Activated naive CD8-positive, alpha-beta T cell treated with anti-CD3 and anti-CD28 coated beads, Interleukin-2, amount 50 U/mL, for 24 hours (primary cell): ENCODE results near the gene SMARCA4.

ENCODE experiments used
- ATAC-seq: fragments of 150-1000 bp; cut with Tn5 transposase; one replicate; pipeline ENCODE4 v1.10.0; 2021
- DNase-seq: peaks from one replicate; pipeline ENCODE4 v3.0.0; 2021
- H3K27ac Mint-ChIP-seq: one replicate; pipeline ENCODE4 v1.8.0; 2021; ENCODE audit warnings: mild to moderate bottlenecking, mixed read lengths
- H3K27me3 Mint-ChIP-seq: one replicate; pipeline ENCODE4 v1.8.0; 2021; ENCODE audit warnings: mixed read lengths
- H3K36me3 Mint-ChIP-seq: one replicate; pipeline ENCODE4 v1.8.0; 2021; ENCODE audit warnings: low read depth, mixed read lengths
- H3K4me1 Mint-ChIP-seq: one replicate; pipeline ENCODE4 v1.8.0; 2021; ENCODE audit warnings: mixed read lengths
- H3K4me3 Mint-ChIP-seq: one replicate; pipeline ENCODE4 v1.8.0; 2021; ENCODE audit warnings: mild to moderate bottlenecking, moderate library complexity, mixed read lengths
- H3K9me3 Mint-ChIP-seq: one replicate; pipeline ENCODE4 v1.8.0; 2021; ENCODE audit warnings: mixed read lengths

The SMARCA4 gene

GRCh38 chr19:11108746-11109145 lies 147.9 kb downstream of the SMARCA4 start:
- H3K27me3 Mint-ChIP-seq: no peaks in the 10 kb centered on the region
- ATAC-seq (no peak), DNase-seq (no peak)
- no peaks in the 10 kb centered on the region for H3K4me1 Mint-ChIP-seq
- no peaks in the 10 kb centered on the region for H3K9me3 Mint-ChIP-seq
- no peak overlapping the region for H3K27ac Mint-ChIP-seq
- H3K4me3 Mint-ChIP-seq: no peak overlapping the region
- H3K36me3 Mint-ChIP-seq: peaks cover 52% of the 10 kb centered on the region

- peaks cover 59% of the 10 kb centered on the region for H3K36me3 Mint-ChIP-seq
- H3K4me3 Mint-ChIP-seq: no peak overlapping the region
- no peaks in the 10 kb centered on the region for H3K4me1 Mint-ChIP-seq
- no peak for ATAC-seq
- DNase-seq: no peak
- H3K27me3 Mint-ChIP-seq: no peaks in the 10 kb centered on the region
- no peak overlapping the region for H3K27ac Mint-ChIP-seq
- H3K9me3 Mint-ChIP-seq: no peaks in the 10 kb centered on the region
These were observed 150.4 kb downstream of the SMARCA4 start for GRCh38 chr19:11111117-11111770.

GRCh38 chr19:11111771-11112144 lies 150.9 kb downstream of the SMARCA4 start:
- no peaks in the 10 kb centered on the region for H3K9me3 Mint-ChIP-seq
- no peak overlapping the region for H3K4me3 Mint-ChIP-seq
- H3K4me1 Mint-ChIP-seq: no peaks in the 10 kb centered on the region
- ATAC-seq (no peak), DNase-seq (no peak)
- no peaks in the 10 kb centered on the region for H3K27me3 Mint-ChIP-seq
- H3K36me3 Mint-ChIP-seq: peaks cover 60% of the 10 kb centered on the region
- H3K27ac Mint-ChIP-seq: no peak overlapping the region
